Measurements from ENCODE around the gene SELENOM.

GRCh38 chr22:31090217-31091085 is 16.9 kb downstream of the SELENOM start:
- no peak for TF ChIP-seq CTCF (IDR thresholded peaks at IDR 0.05; ENCODE audit: insufficient read depth, low read length, poor library complexity, severe bottlenecking)
- no peak for TF ChIP-seq EZH2phosphoT487 (conservative IDR thresholded peaks at IDR 0.05; ENCODE audit: low read length)
